GM23248 (cell line): Measurements from ENCODE around the gene BCL2.

Experiments used
- EZH2 ChIP-seq: fragments of 200-600 bp; sonication (generic); IDR thresholded peaks from 2 replicates; pipeline ENCODE4 v1.6.1; 2018; ENCODE audit warnings: antibody characterized with exemption, mild to moderate bottlenecking; ENCODE audit not compliant: insufficient read depth, poor library complexity, severe bottlenecking
- EZH2phosphoT487 ChIP-seq: fragments of 200-600 bp; sonication (generic); IDR thresholded peaks from 2 replicates; pipeline ENCODE4 v1.6.1; 2018; ENCODE audit warnings: antibody characterized with exemption, moderate library complexity, mild to moderate bottlenecking, low read depth; ENCODE audit not compliant: insufficient read depth

DNA sequence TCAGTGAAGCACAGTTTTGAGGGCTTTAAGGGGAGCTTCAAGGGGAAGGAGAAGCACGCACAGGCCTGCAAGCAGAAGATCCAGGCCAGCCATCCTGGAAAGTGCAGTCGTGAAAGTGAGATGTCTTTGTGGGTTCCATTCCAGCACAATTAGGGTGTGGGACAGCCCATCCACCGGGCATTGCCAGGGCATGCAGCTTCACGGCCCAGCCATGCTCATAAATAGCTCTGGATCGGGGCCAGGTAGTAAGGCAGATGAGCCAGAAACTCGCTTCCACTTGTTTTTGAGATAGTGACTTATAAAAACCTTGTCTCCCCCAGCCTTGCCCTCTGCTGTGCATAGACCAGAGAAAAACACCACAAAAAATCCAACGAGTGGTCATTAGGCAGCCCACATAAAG lies 26.5 kb upstream of the BCL2 start:
- TF ChIP-seq EZH2phosphoT487 (no peak), EZH2 (no peak)
